Astrocyte (in vitro differentiated cells and primary cell): ENCODE measurements around the gene NAB2. TPM values are rescaled to one million over a fixed set of nuclear protein-coding genes. Genes with fewer than 3 reads are reported as not detected.
A peak's percentile ranks its signal among the peaks of the same experiment; 100 is the strongest.

Source experiments
- DNase-seq: peaks from one replicate; pipeline ENCODE4 v3.0.0-alpha.2; 2010; ENCODE audit warnings: low read depth
- FAIRE-seq: peaks from 2 replicates; lab custom pipeline; 2011; peaks lifted over from hg19 to GRCh38; lab: Jason Lieb, UNC
- H2AFZ ChIP-seq: 2 replicates; pipeline ENCODE4 v1.6.0; 2012; ENCODE audit warnings: low read depth, low read length, inconsistent platforms
- H3K27ac ChIP-seq: 2 replicates; pipeline ENCODE4 v1.5.1; 2011; ENCODE audit warnings: low read depth, low read length, inconsistent platforms
- H3K27me3 ChIP-seq: 2 replicates; pipeline ENCODE4 v1.6.0; 2011; ENCODE audit warnings: low read length, inconsistent platforms; ENCODE audit not compliant: insufficient read depth
- H3K36me3 ChIP-seq: 2 replicates; pipeline ENCODE4 v1.5.1; 2011; ENCODE audit warnings: low read length, inconsistent platforms; ENCODE audit not compliant: insufficient read depth
- H3K4me1 ChIP-seq: 2 replicates; pipeline ENCODE4 v1.5.1; 2011; ENCODE audit warnings: low read length, inconsistent platforms; ENCODE audit not compliant: insufficient read depth
- H3K4me2 ChIP-seq: 2 replicates; pipeline ENCODE4 v1.6.0; 2012; ENCODE audit warnings: low read length, inconsistent platforms
- H3K4me3 ChIP-seq: 2 replicates; pipeline ENCODE4 v1.5.1; 2011; ENCODE audit warnings: low read depth, mild to moderate bottlenecking, low read length, inconsistent platforms; ENCODE audit not compliant: insufficient read depth
- H3K79me2 ChIP-seq: 2 replicates; pipeline ENCODE4 v1.6.0; 2012; ENCODE audit warnings: mild to moderate bottlenecking, low read length, inconsistent platforms; ENCODE audit not compliant: insufficient read depth
- H3K9ac ChIP-seq: 2 replicates; pipeline ENCODE4 v1.6.0; 2012; ENCODE audit warnings: mild to moderate bottlenecking, low read length, inconsistent platforms
- H3K9me3 ChIP-seq: 2 replicates; pipeline ENCODE4 v1.5.1; 2012; ENCODE audit warnings: low read depth, mild to moderate bottlenecking, low read length, inconsistent platforms; ENCODE audit not compliant: insufficient read depth
- H4K20me1 ChIP-seq: 2 replicates; pipeline ENCODE4 v1.6.0; 2012; ENCODE audit warnings: low read length, inconsistent platforms; ENCODE audit not compliant: insufficient read depth
- H3K27ac Mint-ChIP-seq: one replicate; pipeline ENCODE4 v1.8.0; 2021; ENCODE audit warnings: mild to moderate bottlenecking, mixed read lengths; ENCODE audit not compliant: unreplicated experiment
- H3K27me3 Mint-ChIP-seq: one replicate; pipeline ENCODE4 v1.8.0; 2021; ENCODE audit warnings: low read depth, mixed read lengths; ENCODE audit not compliant: unreplicated experiment
- H3K36me3 Mint-ChIP-seq: one replicate; pipeline ENCODE4 v1.8.0; 2021; ENCODE audit warnings: low read depth, mixed read lengths; ENCODE audit not compliant: unreplicated experiment
- H3K4me1 Mint-ChIP-seq: one replicate; pipeline ENCODE4 v1.8.0; 2021; ENCODE audit warnings: low read depth, mixed read lengths; ENCODE audit not compliant: unreplicated experiment
- H3K4me3 Mint-ChIP-seq: one replicate; pipeline ENCODE4 v1.8.0; 2021; ENCODE audit warnings: mild to moderate bottlenecking, moderate library complexity, mixed read lengths; ENCODE audit not compliant: unreplicated experiment
- H3K9me3 Mint-ChIP-seq: one replicate; pipeline ENCODE4 v1.8.0; 2021; ENCODE audit warnings: mild to moderate bottlenecking, mixed read lengths; ENCODE audit not compliant: unreplicated experiment
- CTCF ChIP-seq: IDR thresholded peaks from 2 replicates; pipeline ENCODE4 v1.5.1; 2011; ENCODE audit warnings: low read depth, mild to moderate bottlenecking, inconsistent platforms, low read length, moderate library complexity; ENCODE audit not compliant: insufficient read depth
- EZH2 ChIP-seq: IDR thresholded peaks from 2 replicates; pipeline ENCODE4 v1.6.1; 2012; ENCODE audit warnings: mild to moderate bottlenecking, low read length, inconsistent platforms; ENCODE audit not compliant: insufficient read depth
- total RNA-seq: library from RNA; stranded (reverse); gene quantifications from 2 replicates; pipeline ENCODE4 v1.2.1, GENCODE V29; 2021

The NAB2 gene
- total RNA-seq, 1 donor from 2014 or later = 36.6 TPM

GRCh38 chr12:57112492-57113294 lies 23.8 kb downstream of the NAB2 start:
- H2AFZ ChIP-seq = peak overlapping the region; percentile 61
- H3K4me3 Mint-ChIP-seq = no peak overlapping the region
- peaks cover 5% of the 10 kb centered on the region for H3K4me1 Mint-ChIP-seq

GRCh38 chr12:57116580-57117281 lies 27.8 kb downstream of the NAB2 start:
- Histone ChIP-seq H3K4me2 (no peak overlapping the region), H3K4me1 (peaks cover 15% of the 10 kb centered on the region), H3K9me3 (no peaks in the 10 kb centered on the region), H3K79me2 (no peaks in the 10 kb centered on the region), H2AFZ (no peak overlapping the region), H3K27me3 (no peaks in the 10 kb centered on the region), H3K36me3 (no peaks in the 10 kb centered on the region), H3K9ac (no peak overlapping the region), H4K20me1 (no peaks in the 10 kb centered on the region), H3K27ac (no peak overlapping the region), H3K4me3 (no peak overlapping the region)
- Mint-ChIP-seq H3K4me3 (peak overlapping the region; percentile 31), H3K4me1 (peaks cover 15% of the 10 kb centered on the region), H3K27me3 (peaks cover 9% of the 10 kb centered on the region), H3K36me3 (peaks cover 6% of the 10 kb centered on the region), H3K27ac (no peak overlapping the region), H3K9me3 (peaks cover 1% of the 10 kb centered on the region)
- no peak for FAIRE-seq
- DNase-seq = no peak
- TF ChIP-seq CTCF (no peak), EZH2 (no peak)

More at GRCh38 chr12:57112492-57113294, 23.8 kb downstream of the NAB2 start:
- H4K20me1 ChIP-seq = peaks cover 3% of the 10 kb centered on the region
- no peaks in the 10 kb centered on the region for H3K9me3 ChIP-seq
- peaks cover 1% of the 10 kb centered on the region for H3K9me3 Mint-ChIP-seq
- peaks cover 9% of the 10 kb centered on the region for H3K27me3 Mint-ChIP-seq
- H3K36me3 ChIP-seq = no peaks in the 10 kb centered on the region
- H3K79me2 ChIP-seq = no peaks in the 10 kb centered on the region
- H3K27me3 ChIP-seq = no peaks in the 10 kb centered on the region
- peak overlapping the region; percentile 76 for H3K9ac ChIP-seq
- TF ChIP-seq CTCF (peak; percentile 60), EZH2 (no peak)
- H3K36me3 Mint-ChIP-seq = no peaks in the 10 kb centered on the region
- H3K4me2 ChIP-seq = peak overlapping the region; percentile 90
- peak overlapping the region; percentile 45 for H3K27ac ChIP-seq
- peak overlapping the region; percentile 63 for H3K4me3 ChIP-seq
- peak overlapping the region; percentile 96 for H3K27ac Mint-ChIP-seq
- DNase-seq = no peak
- peaks cover 29% of the 10 kb centered on the region for H3K4me1 ChIP-seq
- no peak for FAIRE-seq
